Osteoblast (primary cell): ENCODE measurements around the gene NTRK3. TPM values are rescaled to one million over a fixed set of nuclear protein-coding genes. Genes with fewer than 3 reads are reported as not detected.

Experiments used
- DNase-seq: peaks from one replicate; pipeline ENCODE4 v3.0.0; 2011; ENCODE audit warnings: low spot score, mixed read lengths; ENCODE audit not compliant: insufficient read length; ENCODE audit errors: missing footprints
- H2AFZ ChIP-seq: 2 replicates; pipeline ENCODE4 v1.6.0; 2011; ENCODE audit warnings: mild to moderate bottlenecking, low read length
- H3K27ac ChIP-seq: 2 replicates; pipeline ENCODE4 v1.5.1; 2011; ENCODE audit warnings: mild to moderate bottlenecking, low read depth, low read length, moderate library complexity
- H3K27me3 ChIP-seq: 2 replicates; pipeline ENCODE4 v1.6.0; 2012; ENCODE audit warnings: mild to moderate bottlenecking, control low read depth, inconsistent platforms, low read length, moderate library complexity; ENCODE audit not compliant: insufficient read depth
- H3K36me3 ChIP-seq: 2 replicates; pipeline ENCODE4 v1.5.1; 2011; ENCODE audit warnings: mild to moderate bottlenecking, low read length, control low read depth, moderate library complexity; ENCODE audit not compliant: insufficient read depth
- H3K4me1 ChIP-seq: 2 replicates; pipeline ENCODE4 v1.5.1; 2011; ENCODE audit warnings: mild to moderate bottlenecking, low read length, control low read depth, moderate library complexity; ENCODE audit not compliant: insufficient read depth
- H3K4me2 ChIP-seq: 2 replicates; pipeline ENCODE4 v1.6.0; 2011; ENCODE audit warnings: mild to moderate bottlenecking, low read length; ENCODE audit not compliant: insufficient read depth
- H3K4me3 ChIP-seq: fragments of 200-600 bp; sonication (generic); 3 replicates; pipeline ENCODE4 v1.5.1; 2012; ENCODE audit warnings: mild to moderate bottlenecking, low read length, inconsistent platforms; ENCODE audit not compliant: insufficient read depth
- H3K79me2 ChIP-seq: 2 replicates; pipeline ENCODE4 v1.6.0; 2012; ENCODE audit warnings: mild to moderate bottlenecking, low read length, control low read depth, inconsistent platforms; ENCODE audit not compliant: insufficient read depth
- H3K9me3 ChIP-seq: 2 replicates; pipeline ENCODE4 v1.5.1; 2011; ENCODE audit warnings: low read depth, low read length, control low read depth
- H4K20me1 ChIP-seq: 2 replicates; pipeline ENCODE4 v1.6.0; 2012; ENCODE audit warnings: mild to moderate bottlenecking, low read length, control low read depth; ENCODE audit not compliant: insufficient read depth
- total RNA-seq: library from RNA; depleted of rRNA; stranded (reverse); fragments of >200 nt; gene quantifications from 2 replicates; pipeline ENCODE4 v1.2.3, GENCODE V29; 2012
- TF ChIP-seq, protein P1 (sequence below): IDR thresholded peaks from 2 replicates; pipeline ENCODE4 v1.5.1; 2011; ENCODE audit warnings: mild to moderate bottlenecking, low read depth, low read length, moderate library complexity; ENCODE audit errors: extremely low read depth

Gene NTRK3
- total RNA-seq, 1 donor: 0.72 TPM

DNA sequence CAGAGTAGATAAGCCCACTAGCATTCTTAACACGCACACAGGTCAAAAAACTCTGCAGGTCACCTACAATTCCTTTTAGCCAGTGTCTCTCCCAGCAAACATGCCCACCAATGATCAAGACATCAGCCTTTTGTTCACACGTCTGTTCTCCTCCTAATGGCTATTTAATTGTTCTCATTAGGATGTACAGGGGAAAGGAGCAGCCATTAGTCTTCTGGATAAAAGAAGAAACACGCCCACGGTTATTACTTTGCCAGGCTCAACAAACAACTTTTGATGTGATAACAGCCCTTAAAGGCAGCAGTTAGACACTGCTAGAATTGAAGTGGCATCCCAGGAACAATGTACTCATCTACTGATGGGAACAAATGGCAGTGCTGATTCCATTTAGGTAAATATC is 108.8 kb downstream of the NTRK3 start:
- no peaks in the 10 kb centered on the region for H3K27me3 ChIP-seq
- no peak for DNase-seq
- H3K79me2 ChIP-seq: no peaks in the 10 kb centered on the region
- TF ChIP-seq, protein P1, sequence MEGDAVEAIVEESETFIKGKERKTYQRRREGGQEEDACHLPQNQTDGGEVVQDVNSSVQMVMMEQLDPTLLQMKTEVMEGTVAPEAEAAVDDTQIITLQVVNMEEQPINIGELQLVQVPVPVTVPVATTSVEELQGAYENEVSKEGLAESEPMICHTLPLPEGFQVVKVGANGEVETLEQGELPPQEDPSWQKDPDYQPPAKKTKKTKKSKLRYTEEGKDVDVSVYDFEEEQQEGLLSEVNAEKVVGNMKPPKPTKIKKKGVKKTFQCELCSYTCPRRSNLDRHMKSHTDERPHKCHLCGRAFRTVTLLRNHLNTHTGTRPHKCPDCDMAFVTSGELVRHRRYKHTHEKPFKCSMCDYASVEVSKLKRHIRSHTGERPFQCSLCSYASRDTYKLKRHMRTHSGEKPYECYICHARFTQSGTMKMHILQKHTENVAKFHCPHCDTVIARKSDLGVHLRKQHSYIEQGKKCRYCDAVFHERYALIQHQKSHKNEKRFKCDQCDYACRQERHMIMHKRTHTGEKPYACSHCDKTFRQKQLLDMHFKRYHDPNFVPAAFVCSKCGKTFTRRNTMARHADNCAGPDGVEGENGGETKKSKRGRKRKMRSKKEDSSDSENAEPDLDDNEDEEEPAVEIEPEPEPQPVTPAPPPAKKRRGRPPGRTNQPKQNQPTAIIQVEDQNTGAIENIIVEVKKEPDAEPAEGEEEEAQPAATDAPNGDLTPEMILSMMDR: no peak
- H3K27ac ChIP-seq: no peak overlapping the region
- H3K4me1 ChIP-seq: no peaks in the 10 kb centered on the region
- no peaks in the 10 kb centered on the region for H3K36me3 ChIP-seq
- H4K20me1 ChIP-seq: no peaks in the 10 kb centered on the region
- no peak overlapping the region for H3K4me3 ChIP-seq
- H2AFZ ChIP-seq: no peak overlapping the region
- no peaks in the 10 kb centered on the region for H3K9me3 ChIP-seq
- no peak overlapping the region for H3K4me2 ChIP-seq

DNA sequence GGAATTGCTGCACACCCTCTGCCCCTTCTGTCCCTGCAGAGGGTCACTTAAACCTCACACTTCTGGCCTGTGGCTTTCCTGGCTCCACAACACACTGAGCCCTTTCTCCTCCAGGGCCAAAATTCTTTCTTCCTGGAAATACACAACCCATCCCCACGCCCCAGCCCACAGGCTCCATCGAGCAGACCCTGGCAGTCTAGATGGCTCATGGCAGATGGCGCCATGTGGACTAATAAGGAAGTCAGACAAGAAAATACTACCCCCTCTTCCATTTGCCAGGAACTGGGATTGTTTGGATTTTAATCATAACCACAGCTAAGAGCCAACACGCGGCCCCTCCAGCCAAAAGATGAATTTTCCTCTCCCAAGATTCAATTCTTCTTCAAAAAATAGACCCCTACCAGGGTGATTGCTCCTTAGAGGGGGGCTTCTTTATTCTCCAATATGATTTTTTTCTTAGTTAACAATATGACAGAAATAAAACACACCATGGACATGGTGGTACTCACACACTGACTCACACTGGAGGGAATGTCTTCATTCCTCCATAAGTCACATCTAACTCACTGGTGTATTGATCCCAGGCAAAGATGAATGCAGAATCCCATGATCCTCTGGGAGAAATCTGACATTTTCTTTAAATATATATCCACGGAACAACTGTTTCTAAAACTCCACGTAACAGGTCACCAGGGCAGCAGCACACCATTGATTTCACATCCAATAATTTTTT is 111.5 kb downstream of the NTRK3 start:
- Histone ChIP-seq H3K36me3 (no peaks in the 10 kb centered on the region), H4K20me1 (no peaks in the 10 kb centered on the region), H3K27me3 (no peaks in the 10 kb centered on the region), H3K4me3 (no peak overlapping the region), H3K27ac (no peak overlapping the region), H3K9me3 (no peaks in the 10 kb centered on the region), H3K4me1 (no peaks in the 10 kb centered on the region), H2AFZ (no peak overlapping the region), H3K4me2 (no peak overlapping the region), H3K79me2 (no peaks in the 10 kb centered on the region)
- DNase-seq: no peak
- TF ChIP-seq, protein P1: no peak

DNA sequence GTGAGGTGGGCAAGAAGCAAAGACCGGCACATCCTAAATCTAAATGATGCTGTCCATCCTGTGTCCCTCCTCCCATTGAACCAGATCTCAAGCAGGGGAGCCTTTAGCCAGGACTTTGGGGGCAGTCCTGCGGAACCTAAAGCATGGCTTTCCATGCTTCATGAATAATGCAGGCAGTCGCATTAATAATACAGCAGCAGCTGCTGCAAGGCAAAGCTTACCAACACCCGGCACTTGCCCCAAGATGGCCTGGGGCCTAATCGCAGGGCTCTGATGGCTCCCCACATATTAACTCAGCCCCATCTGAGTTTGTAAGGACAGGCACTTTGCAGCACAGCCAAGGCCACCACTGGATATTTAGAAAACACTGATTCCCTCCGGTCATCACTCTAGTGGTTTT is 114.4 kb downstream of the NTRK3 start:
- TF ChIP-seq, protein P1: no peak
- H3K36me3 ChIP-seq: no peaks in the 10 kb centered on the region
- no peak overlapping the region for H3K4me2 ChIP-seq
- no peak overlapping the region for H2AFZ ChIP-seq
- H3K4me1 ChIP-seq: no peaks in the 10 kb centered on the region
- H3K4me3 ChIP-seq: no peak overlapping the region
- H3K27ac ChIP-seq: no peak overlapping the region
- no peak for DNase-seq
- no peaks in the 10 kb centered on the region for H3K9me3 ChIP-seq
- no peaks in the 10 kb centered on the region for H3K27me3 ChIP-seq
- H4K20me1 ChIP-seq: no peaks in the 10 kb centered on the region
- no peaks in the 10 kb centered on the region for H3K79me2 ChIP-seq

DNA sequence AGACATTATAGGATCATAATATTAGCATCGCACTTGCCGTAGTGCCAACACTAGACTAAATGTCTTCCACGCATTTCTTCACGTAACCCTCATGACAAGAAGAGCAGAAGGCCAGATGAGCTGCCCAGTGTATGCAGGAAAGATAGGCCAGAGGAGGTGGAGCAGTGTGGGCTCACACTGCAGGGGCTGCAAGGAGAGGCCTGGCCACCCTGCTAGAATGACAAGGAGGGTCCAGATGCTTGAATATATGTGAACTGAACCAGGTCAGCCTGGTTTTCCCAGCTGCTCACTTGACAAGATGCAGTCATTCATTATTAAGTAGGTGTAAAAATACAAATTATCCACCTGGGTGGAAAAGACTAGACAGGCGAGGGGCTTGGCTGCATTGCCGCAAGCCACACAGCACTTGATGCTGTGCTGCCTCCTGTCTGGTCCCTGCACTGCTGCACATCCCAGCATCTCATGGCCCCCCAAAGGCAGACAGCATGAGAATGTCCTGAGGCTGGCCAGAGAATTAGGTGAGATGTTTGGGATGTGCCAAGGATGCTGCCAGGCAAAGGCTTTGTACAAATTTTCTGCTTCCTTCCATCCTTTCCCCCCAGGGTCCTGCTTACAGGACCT is 115.2 kb downstream of the NTRK3 start:
- H3K4me3 ChIP-seq: no peak overlapping the region
- H3K27ac ChIP-seq: no peak overlapping the region
- H2AFZ ChIP-seq: no peak overlapping the region
- H3K9me3 ChIP-seq: no peaks in the 10 kb centered on the region
- H4K20me1 ChIP-seq: no peaks in the 10 kb centered on the region
- H3K4me1 ChIP-seq: no peaks in the 10 kb centered on the region
- no peak for DNase-seq
- no peaks in the 10 kb centered on the region for H3K79me2 ChIP-seq
- no peaks in the 10 kb centered on the region for H3K27me3 ChIP-seq
- TF ChIP-seq, protein P1: no peak
- no peaks in the 10 kb centered on the region for H3K36me3 ChIP-seq
- no peak overlapping the region for H3K4me2 ChIP-seq
